Activated T-cell treated with anti-CD3 and anti-CD28 coated beads for 1 hour (primary cell): ENCODE measurements around the gene TCERG1.

Experiments
- DNase-seq: peaks from one replicate; pipeline ENCODE4 v3.0.0-alpha.2; 2020; ENCODE audit warnings: low read depth

The TCERG1 gene

DNA sequence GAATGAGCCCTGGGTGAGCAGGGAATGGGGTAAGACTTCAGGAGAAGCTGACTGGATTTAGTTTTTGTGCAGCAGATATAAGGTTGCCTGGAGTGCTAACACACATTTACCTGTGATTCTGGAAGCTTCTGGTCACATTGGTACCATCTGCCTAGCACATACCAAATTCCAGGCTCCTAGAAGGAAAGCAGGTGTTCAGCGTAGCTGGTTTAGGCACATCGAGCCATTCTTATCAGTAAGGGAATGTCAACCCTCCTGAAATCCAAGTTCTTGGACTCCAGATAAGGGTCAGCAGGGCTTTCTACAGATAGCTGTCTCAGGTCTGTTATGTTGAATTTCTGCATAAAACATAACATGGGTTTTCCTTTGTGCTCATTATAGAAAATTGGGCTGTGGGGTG, 10.3 kb downstream of the TCERG1 start:
- DNase-seq: no peak

DNA sequence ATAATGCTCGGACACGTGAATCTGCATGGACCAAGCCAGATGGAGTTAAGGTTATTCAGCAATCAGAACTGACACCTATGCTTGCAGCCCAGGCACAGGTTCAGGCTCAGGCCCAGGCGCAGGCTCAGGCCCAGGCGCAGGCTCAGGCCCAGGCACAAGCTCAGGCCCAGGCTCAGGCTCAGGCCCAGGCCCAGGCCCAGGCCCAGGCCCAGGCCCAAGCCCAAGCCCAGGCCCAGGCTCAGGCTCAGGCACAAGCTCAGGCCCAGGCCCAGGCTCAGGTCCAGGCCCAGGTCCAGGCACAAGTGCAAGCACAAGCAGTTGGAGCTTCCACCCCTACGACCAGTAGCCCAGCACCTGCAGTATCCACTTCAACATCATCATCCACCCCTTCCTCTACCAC, 11.8 kb downstream of the TCERG1 start:
- no peak for DNase-seq

DNA sequence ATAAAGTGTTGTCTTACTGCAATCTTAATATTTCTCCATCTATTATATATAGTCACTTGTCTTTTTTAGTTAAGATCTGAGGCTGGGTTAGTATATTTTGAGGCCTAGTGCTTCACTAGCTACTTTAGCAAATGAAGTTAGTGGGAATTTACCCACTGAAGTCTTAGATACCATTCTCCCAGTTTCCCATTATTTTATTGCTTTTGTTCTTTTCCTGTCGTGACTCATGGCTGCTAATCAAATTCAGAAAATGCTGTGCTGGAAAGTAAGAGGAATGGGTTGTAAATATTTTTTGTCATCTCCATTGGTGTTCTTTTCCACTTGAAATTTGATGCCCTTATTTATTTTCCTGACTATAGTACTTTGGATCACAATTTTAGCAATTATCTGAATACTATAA, 14.2 kb downstream of the TCERG1 start:
- no peak for DNase-seq

DNA sequence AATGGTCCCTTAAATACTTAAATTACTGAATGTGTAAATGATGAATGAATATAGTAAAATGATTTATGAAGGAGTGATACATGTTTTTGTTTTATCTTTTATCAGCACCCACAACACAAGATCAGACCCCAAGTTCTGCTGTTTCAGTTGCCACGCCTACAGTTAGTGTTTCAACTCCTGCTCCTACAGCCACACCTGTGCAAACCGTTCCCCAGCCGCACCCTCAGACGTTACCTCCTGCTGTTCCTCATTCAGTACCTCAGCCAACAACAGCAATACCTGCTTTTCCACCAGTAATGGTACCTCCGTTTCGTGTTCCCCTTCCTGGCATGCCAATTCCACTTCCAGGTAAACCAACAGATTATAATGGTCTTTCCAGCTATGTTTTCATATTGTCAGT, 16.3 kb downstream of the TCERG1 start:
- no peak for DNase-seq

DNA sequence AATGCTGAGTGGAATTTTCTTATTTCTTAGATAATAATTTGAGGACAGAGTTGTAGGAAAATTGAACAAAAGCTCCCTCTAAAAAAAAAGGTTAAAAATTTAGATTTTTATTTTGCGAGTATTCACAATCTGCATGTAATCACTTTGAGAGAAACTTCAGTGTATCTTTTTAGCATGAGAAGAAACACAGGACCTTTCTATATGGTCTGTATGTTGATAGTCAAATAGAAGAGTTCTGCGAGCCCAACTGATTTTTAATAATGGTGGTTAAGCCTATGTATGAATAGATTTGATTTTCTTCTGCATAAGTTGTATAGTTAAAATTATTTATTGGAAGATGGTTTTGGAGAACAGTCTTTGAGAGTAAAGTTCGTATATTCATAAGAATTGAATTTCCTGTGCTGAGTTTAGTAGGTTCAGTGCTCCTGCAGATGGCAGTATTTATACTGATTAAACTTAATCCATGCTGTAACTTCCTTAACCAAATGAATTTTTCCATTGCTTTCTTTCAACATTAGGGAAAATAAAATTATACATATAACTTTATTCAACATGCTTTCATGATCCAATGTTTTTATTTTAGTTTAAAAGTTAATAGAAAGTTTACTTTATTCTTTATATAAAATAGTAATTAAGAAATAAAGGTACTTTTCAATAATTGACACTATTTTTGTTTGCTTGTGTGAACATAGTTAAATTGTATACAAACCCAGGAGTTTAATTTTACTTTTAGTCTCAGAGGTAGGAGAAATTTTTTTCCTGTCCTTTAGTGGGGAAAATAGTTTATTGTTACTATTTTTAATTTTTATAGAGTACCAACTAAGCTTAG, 19.6 kb downstream of the TCERG1 start:
- DNase-seq: no peak

DNA sequence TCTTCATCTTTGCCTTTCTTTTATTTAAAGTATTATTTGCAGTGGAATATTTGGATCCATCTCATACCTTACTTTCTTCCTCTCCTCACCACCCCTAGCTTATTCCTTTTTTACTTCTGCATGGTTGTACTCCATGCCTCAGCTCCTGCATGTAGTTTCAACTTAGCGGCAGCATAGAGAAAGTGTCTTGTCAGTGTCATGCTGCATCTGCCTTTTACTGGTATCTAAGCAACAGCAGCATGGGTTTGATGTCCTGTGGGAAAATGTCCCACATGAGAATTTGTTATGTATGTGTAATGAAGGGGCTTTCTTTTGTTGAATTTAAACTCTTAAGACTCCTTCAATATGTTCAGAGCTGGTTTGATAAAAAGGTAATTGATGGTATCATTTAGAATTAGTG, 20.6 kb downstream of the TCERG1 start:
- DNase-seq: no peak

DNA sequence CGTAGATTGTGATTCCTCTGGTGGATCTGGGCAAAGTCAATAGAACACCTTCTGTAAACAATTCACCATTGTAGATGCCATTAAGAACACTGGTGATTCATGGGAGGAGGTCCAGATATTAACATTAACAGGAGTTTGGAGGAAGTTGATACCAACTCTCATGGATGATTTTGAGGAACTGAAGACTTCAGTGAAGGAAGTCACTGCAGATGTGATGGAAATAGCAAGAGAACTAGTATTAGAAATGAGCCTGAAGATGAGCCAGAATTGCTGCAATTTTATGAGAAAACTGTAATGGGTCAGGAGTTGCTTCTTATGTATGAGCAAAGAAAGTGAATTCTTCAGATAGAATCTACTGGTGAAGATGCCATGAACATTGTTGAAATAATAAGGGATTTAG, 26.9 kb downstream of the TCERG1 start:
- no peak for DNase-seq

DNA sequence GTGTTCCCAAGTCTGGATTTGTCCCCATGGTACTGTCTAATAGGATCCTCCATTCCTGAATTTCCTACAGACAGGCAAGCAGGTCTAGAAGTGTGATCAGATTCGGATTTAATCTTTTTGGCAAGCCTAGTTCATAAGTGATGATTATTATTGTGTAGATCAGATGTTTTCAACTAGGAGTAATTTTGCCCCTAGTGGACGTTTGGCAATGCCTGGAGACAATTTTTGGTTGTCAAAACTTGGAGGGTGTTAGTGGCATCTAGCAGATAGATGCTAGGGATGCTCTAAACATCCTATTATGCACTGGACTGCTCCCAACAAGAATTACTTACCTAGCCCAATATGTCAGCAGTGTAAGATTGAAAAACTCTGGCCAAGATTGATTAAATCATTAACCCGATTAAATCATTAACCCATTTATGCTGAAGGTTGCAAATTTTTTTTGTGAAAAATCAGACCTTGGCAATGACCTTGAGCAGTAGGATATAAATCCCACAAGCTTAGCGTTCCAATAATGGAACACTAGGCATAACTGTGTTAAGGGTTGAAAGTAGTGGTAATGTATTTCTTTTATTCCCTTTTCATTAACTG, 28.2 kb downstream of the TCERG1 start:
- no peak for DNase-seq

DNA sequence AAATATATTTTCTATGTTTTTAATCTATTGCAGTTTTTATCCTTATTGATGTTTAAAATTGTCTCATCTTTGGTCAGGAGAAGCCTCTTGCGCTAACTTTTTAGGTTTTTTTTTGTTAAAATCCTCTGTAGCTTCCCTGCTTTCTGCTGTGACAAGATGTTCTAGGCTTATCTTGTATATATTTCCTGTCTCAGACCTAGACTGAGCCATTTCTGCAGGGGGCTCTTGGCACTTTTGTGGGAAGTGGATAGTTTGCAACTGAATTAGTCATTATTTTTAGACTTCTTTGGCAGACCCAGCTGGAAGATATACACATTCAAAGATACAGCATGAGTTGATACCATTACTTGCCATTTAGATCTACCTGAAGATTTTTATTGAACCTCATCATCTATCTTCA, 28.8 kb downstream of the TCERG1 start:
- DNase-seq: no peak

DNA sequence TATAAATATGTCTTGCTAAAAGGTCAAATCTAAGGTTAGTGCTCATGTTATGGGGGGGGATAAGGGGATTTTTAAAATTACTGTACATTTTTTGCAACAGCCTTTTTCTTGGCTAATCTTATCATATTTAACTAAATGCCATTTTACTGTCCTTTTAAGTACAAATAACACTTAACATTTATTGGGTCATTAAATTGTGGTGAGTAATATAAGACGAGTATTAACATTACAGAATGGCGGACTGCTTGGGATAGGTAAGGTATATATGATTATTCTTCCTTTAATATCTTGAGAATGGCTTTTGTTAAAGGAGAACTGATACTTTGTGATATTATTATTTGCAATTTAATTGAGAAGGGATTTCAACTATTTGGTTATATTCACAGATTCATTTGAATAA, 35.6 kb downstream of the TCERG1 start:
- no peak for DNase-seq

DNA sequence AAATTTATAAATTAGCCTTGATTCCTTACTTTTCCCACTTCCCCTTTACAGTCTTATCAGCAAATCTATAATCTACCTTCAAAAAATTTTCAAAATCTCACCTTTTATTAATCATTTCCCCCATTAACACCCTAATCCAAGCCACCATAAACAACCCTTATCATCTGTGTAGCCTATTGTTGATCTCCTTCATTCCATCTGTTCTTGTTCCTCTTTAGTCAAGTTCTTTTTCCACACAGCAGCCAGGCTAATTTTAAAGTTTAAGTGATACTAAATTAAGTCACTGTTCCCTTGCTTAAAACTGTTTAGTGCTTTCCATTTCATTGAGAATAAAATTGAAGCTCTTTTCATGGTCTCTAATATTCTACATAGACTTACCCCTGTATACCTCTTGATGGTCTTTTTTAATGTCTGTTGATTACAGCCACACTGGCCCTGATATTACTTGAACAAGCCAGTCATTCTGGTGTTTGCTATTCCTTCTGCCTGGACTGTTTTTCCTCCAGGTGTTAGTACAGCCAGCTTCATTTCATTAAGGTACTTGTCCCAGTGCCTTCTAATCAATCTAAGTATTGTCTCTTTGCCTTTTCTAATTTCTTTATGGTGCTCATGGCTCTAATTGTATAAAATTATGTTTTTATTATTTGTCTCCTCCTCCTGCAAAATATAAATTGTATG, 37.7 kb downstream of the TCERG1 start:
- no peak for DNase-seq

DNA sequence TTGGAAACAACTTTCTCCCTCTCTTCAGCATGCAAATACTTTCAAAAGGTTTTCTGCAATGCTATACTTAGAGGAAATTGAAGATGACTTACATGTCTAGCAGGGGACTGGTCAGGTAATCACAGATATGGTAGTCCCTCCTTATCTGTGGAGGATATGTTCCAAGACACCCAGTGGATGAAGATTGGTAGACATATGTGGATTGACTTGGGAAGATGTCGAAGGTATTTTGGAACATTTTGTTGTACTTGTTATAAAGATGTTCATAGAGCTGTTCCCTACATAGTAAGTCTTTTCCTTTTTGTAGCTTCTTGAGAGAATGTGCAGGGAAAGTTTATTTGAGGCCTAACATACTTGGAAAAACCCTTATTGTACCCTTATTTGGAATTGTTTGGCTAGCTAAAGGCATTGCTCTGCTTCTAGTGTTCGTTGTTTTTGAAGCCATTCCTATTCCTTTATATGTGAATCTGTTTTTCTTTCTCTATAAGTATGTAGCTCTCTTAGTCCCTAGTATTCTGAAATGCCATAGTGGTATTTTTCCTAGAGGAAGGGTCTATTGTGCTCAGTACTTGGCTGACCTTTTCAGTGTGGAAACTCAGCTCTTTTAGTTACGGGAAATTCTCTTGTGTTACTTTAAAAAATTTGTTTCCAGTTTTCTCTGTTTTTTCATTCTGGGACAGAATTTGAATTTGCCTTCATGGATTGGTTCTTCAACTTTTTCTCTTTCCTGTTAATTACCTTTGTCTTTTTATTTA, 43.1 kb downstream of the TCERG1 start:
- no peak for DNase-seq

DNA sequence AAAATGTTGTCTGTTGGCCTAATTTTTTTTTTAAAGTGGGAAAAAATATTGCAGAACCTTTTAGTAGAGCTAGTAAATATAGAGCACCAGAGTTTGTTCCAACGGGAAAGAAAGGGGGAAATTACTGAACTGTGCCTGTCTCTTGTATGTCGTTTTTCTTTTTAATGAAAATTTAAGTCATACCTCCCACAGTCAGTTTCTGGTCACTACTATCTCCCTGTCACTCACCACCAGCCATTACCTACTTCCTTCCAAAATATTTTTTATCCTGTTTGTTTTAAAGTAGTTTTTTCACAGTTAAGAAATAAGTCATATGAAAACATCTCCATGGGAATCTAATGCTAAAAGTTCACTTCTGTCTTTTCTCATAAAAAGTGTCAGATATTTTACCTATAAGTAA, 47.5 kb downstream of the TCERG1 start:
- DNase-seq: no peak

DNA sequence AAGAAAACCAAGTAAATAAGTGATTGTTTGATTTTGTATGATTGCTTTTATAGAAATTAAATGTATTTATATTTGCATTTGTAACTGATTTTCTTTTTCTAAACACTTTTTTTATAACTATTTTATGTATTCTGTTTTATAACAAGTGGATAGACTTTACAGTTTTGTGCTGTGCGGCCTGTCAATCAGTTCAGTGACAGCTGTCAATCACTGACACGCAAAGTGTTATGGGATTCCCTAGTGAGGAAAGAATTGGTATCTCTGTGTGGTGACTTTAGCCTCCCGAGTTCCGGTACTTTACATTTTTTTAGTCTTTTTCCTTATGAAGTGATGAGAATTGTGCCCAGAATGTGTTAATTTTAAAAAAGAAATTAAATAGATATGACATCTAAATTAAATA, 52.5 kb downstream of the TCERG1 start:
- DNase-seq: no peak

DNA sequence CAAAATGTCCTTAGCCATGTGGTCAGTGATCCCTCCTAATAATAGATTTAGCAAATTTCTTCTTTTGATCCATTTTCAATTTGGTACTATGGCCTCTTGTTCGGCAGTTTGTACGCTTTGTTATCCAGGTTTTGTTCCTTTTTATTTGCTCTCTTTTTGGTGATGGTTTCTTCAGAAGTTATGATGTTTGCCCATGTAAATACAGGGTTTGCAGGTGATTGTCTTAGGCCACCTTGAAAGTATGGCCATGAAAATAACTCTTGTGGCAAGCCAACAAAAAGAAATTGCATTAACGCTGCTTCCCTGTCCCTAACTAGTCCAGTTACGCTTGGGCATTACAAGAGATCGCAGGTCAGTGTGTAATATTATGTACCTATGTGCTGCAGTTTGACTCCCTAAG, 60.3 kb downstream of the TCERG1 start:
- no peak for DNase-seq

DNA sequence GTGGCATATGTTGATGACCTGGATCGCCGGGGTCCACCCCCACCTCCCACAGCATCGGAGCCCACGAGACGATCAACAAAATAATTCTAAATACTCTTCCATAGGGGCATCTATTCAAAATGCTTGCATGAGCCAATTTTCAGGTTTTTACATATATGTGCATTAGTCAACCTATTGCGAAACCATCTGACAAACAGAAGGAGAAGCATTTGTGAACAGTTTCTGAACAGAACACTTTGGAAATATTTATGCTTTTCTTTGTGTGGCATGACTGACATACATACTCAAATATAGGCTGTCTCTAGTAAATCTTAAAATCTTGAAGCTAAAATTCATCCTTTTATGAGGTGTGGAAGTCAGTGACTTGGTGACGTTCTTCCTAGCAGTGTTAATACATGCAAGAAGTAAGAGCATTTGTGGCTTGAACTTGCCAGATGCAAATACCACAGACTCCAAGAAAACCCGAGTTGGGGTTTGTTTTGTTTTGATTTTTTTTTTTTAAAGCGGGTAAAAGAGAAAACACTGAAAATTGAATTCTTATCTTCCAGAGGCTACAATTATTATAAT, 63.5 kb downstream of the TCERG1 start:
- DNase-seq: no peak

DNA sequence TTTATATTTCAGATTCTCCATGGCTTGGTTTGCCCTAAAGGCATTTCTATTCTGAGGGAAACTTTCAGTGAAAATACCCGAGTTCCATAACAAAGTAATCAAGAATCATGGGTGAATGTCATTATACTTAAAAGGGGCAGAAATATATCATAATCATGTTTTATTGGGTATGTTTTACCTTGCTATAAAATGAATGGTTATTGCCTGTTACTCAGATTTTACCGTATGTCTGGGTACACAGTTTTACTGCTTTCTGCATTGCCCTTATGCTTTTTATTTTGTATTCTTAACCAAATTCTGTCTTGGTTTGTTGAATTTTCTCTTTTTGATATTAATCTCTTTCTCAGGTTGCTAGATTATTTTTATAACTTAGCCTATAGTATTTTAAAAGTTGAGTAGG, 66.3 kb downstream of the TCERG1 start:
- no peak for DNase-seq

DNA sequence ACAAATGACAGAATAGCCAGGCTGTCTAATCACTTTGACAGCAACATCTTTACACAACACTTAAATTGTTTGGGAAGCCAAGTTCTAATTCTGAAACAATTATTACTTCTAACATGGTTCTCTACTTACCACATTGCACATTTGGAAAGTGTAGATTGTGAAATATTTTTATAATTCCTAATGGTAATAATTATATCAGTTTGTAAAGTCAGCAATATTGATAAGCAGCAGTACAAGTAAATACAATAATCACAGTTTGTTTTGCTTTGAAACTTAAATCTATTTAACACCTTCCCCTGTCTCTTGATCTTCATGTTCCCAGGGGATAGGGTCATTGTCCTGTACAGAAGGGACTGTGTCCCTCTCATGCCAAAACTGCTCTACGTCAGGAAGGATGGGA, 67.4 kb downstream of the TCERG1 start:
- no peak for DNase-seq

DNA sequence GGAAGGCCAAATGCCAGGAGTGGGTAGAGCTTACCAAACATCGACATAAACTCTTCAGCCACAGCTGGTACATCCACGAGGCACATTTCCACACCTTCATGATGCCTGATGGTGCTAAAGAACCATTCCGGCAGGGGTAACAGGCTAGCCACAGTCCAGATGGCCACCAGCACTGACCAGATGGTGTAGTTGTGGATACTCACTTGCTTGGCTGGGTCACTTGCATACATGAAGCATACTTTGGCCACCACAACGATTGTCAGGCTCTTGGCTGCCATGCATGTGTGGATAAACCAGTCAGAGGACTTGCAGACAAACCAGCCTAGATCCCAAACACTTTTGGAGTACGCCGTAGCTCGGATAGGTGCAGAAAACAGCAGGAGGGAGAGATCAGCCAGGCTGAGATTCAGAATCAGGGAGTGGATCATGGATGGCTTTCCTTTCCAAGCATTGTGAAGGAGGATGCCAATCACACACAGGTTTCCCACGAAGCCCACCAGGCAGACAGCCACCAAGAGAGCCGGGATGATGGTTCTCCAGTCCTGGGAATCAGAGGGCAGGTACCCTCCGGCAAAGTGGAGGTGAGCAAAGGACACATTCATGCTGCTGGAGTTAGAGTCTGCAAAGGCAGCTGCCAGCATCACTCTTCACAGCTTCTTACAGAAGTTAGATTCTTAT, 68.5 kb downstream of the TCERG1 start:
- DNase-seq: no peak

DNA sequence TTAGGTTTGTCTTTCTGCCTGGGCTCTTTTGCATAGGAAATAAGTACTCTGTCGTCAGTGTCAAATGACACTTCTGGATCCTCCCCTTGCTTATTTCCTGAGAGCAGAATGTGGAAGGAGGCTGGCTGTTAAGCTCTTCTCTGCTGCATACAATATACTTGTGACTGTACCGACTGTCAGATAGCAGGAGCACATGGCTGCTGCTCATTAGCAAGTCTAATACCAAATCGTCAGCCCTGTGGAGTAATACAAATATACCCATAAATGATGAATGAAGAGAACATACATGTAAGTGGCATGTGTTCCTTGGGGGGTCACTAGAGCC, 69.0 kb downstream of the TCERG1 start, which contains the start of gene GPR151:
TSS of gene GPR151 (minus strand) at position 40 of the 325 bp plus-strand sequence. CDS start 77 bp downstream, outside the sequence.
- DNase-seq: no peak

DNA sequence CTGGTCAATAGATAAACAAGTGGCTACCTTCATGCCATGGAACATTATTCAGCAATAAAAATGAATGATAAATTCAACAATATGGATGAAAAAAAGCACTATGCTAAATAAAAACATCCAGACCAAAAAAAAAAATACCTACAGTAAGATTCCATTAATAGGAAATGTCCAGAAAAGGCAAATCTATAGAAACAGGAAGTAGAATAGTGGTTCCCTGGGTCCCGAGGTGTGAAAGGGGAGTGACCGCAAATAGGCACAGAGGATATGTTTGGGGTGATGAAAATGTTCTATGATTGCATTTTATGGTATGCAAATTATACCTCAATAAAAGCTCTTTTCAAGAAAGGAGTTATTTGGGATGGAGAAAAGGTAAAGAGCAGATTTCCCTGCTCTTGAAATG, 72.4 kb downstream of the TCERG1 start:
- DNase-seq: no peak

DNA sequence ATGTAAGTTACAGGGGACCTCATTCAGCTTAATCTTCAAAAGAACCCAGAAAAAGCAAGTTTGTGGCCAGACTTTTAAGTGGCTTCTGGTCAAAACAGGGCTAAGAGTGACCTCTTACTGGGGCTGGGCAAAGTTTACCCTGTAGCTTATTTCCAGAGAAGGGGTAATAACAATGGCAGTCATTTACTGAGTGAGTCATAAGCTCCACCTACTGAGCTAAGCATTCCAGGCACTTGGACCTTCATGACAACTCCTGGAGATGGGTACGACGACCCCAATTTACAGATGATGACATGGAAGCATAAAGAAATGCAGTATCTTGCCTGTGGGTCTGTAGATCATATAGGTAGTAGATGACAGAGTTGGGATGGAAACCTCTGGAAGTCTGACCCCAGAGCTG, 73.6 kb downstream of the TCERG1 start:
- DNase-seq: no peak
